HG03469 (cell line): Measurements from ENCODE around the gene SSR1.

ENCODE experiments used
- ATAC-seq: cut with Tn5 transposase; IDR thresholded peaks from one replicate; pipeline ENCODE4 v1.9.1; 2021; ENCODE audit warnings: mild to moderate bottlenecking, moderate library complexity, moderate number of reproducible peaks; ENCODE audit not compliant: unreplicated experiment

The SSR1 gene

DNA sequence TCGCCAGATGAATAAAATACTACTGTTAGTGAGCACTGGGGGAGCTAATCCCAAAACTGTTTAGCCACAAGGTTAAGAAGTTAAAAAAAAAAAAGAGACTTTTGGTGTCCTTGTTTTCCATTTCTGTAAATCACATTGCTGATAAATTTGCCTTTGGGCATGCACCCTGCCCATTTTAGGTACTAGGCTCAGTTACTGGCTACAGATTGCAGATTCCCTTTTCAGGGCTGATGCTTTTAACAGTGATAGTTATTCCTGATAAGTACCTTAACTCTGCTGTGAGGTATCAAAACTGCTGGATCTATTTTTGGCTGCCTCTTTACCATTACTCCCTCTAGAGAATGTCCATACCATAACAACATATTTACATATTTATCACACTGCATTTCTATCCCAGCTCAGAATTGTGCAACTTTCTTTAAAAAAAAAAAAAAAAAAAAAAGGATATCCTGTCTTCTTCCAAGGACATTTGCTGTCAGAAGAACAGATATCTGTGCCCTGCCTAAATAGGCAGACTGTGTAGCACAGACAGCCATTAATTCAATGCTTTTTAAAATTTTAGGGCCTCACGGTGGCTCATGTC is 94.5 kb downstream of the SSR1 start:
- ATAC-seq = no peak
